HepG2 (cell line): ENCODE measurements around the gene STAT6. TPM values are rescaled to one million over a fixed set of nuclear protein-coding genes. Genes with fewer than 3 reads are reported as not detected.

Experiments
- ETV6 ChIP-seq: sonication (generic); formaldehyde crosslinking; conservative IDR thresholded peaks from 2 replicates; pipeline ENCODE4 v1.4.0; 2020; ENCODE audit warnings: missing genetic modification reagents
- KAT2B ChIP-seq: fragments of 150-350 bp; IDR thresholded peaks from 2 replicates; pipeline ENCODE4 v1.6.1; 2014; ENCODE audit warnings: low read depth, low read length, borderline replicate concordance
- RARA ChIP-seq: IDR thresholded peaks from 2 replicates; pipeline ENCODE4 v1.6.1; 2016; ENCODE audit warnings: missing genetic modification reagents, missing compliant biosample characterization
- YY1 ChIP-seq: IDR thresholded peaks from 2 replicates; pipeline ENCODE4 v1.6.1; 2011; ENCODE audit warnings: low read length, low read depth, moderate library complexity, mild to moderate bottlenecking; ENCODE audit not compliant: insufficient read depth, insufficient replicate concordance
- ZNF33A ChIP-seq: sonication (generic); formaldehyde crosslinking; IDR thresholded peaks from 2 replicates; pipeline ENCODE4 v1.5.1; 2020; ENCODE audit warnings: missing genetic modification reagents, mild to moderate bottlenecking, moderate library complexity, borderline replicate concordance
- ZNF703 ChIP-seq: sonication (generic); formaldehyde crosslinking; IDR thresholded peaks from 2 replicates; pipeline ENCODE4 v1.5.1; 2020; ENCODE audit warnings: missing genetic modification reagents, mild to moderate bottlenecking, moderate library complexity, borderline replicate concordance
- polyA plus RNA-seq, 8 experiments: library from polyadenylated mRNA; depleted of rRNA in 3 of 8; stranded (reverse) in 7 of 8; unstranded in 1 of 8; fragments of >200 nt; fragmentation: Illumina TruSeq in 4 of 8; extraction: Trizol in 4 of 8; gene quantifications; 2 replicates each; pipeline versions ENCODE4 v1.2.1 to v1.2.3, GENCODE V29; 2011 to 2016; ENCODE audit warnings: low read depth in 4 of 8, missing spikeins in 1 of 8, mixed read lengths in 1 of 8; ENCODE audit not compliant: insufficient read depth in 1 of 8
- total RNA-seq, 5 experiments: library from RNA; depleted of rRNA; stranded (reverse); fragments of >200 nt; fragmentation: Illumina TruSeq; extraction: Trizol; gene quantifications; 2 replicates each; pipeline ENCODE4 v1.2.3, GENCODE V29; 2016; ENCODE audit warnings: low read depth in 1 of 5
- TF ChIP-seq, protein P1 (sequence below): sonication (generic); formaldehyde crosslinking; IDR thresholded peaks from 2 replicates; pipeline ENCODE4 v1.4.0; 2020; ENCODE audit warnings: low read depth, missing genetic modification reagents
- TF ChIP-seq, protein P2 (sequence below): sonication (generic); formaldehyde crosslinking; IDR thresholded peaks from 2 replicates; pipeline ENCODE4 v1.4.0; 2020; ENCODE audit warnings: mild to moderate bottlenecking, missing genetic modification reagents
- TF ChIP-seq, protein P3 (sequence below), 2 experiments: sonication (generic) in 1 of 2; formaldehyde crosslinking in 1 of 2; IDR thresholded peaks; 2 replicates each; pipeline versions ENCODE4 v1.4.0 to v1.6.1; 2016 to 2020; ENCODE audit warnings: borderline replicate concordance in 1 of 2, low read depth in 1 of 2, mild to moderate bottlenecking in 1 of 2, missing genetic modification reagents in 1 of 2

Gene STAT6
- total and polyA plus RNA-seq, 2 of the 13 experiments (the other 11 are each of a cell fraction or from before 2014, with no cell fraction given) = 28.0 to 62.2 TPM

DNA sequence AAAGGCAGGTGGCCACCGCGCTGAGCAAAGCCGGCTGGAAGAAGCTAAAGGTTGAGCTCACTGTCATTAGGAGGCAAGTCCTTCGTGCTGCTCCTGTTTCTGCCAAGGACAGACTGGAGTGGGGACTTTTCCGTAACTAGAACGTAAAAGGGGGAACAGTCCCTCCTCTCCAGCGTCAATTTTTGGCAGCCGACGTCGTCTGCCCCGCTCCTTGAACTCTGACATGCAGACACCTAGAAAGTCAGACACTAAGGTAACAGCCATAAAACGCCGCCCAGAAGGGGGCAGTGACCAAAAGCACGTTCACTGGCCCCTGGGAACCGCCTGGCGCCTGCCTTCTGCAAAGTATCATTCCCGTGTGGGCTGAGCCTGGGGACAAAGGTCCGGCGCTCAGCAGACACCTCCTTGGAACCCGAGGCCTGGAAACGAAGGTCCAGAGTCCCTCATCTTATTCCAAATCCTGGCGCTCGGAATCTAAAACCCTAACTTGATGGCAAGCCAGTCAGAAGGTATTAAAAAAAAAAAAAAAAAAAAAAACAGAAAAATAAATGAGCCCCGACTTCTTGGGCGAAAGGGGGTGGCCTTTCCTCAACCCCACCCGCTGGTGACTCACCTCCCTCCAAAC, 16.1 kb upstream of the STAT6 start (continued):
- TF ChIP-seq, protein P1, sequence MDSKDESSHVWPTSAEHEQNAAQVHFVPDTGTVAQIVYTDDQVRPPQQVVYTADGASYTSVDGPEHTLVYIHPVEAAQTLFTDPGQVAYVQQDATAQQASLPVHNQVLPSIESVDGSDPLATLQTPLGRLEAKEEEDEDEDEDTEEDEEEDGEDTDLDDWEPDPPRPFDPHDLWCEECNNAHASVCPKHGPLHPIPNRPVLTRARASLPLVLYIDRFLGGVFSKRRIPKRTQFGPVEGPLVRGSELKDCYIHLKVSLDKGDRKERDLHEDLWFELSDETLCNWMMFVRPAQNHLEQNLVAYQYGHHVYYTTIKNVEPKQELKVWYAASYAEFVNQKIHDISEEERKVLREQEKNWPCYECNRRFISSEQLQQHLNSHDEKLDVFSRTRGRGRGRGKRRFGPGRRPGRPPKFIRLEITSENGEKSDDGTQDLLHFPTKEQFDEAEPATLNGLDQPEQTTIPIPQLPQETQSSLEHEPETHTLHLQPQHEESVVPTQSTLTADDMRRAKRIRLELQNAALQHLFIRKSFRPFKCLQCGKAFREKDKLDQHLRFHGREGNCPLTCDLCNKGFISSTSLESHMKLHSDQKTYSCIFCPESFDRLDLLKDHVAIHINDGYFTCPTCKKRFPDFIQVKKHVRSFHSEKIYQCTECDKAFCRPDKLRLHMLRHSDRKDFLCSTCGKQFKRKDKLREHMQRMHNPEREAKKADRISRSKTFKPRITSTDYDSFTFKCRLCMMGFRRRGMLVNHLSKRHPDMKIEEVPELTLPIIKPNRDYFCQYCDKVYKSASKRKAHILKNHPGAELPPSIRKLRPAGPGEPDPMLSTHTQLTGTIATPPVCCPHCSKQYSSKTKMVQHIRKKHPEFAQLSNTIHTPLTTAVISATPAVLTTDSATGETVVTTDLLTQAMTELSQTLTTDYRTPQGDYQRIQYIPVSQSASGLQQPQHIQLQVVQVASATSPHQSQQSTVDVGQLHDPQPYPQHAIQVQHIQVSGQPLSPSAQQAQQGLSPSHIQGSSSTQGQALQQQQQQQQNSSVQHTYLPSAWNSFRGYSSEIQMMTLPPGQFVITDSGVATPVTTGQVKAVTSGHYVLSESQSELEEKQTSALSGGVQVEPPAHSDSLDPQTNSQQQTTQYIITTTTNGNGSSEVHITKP (CRISPR knock-in tag) = 0 out of 2 replicates have a peak, but pooled peaks have one; percentile 9
- TF ChIP-seq YY1 (no peak), ZNF703 (CRISPR knock-in tag) (no peak), ETV6 (CRISPR knock-in tag) (no peak), RARA (CRISPR knock-in tag) (peak; percentile 68), ZNF33A (CRISPR knock-in tag) (no peak), KAT2B (no peak)
- TF ChIP-seq, protein P2, sequence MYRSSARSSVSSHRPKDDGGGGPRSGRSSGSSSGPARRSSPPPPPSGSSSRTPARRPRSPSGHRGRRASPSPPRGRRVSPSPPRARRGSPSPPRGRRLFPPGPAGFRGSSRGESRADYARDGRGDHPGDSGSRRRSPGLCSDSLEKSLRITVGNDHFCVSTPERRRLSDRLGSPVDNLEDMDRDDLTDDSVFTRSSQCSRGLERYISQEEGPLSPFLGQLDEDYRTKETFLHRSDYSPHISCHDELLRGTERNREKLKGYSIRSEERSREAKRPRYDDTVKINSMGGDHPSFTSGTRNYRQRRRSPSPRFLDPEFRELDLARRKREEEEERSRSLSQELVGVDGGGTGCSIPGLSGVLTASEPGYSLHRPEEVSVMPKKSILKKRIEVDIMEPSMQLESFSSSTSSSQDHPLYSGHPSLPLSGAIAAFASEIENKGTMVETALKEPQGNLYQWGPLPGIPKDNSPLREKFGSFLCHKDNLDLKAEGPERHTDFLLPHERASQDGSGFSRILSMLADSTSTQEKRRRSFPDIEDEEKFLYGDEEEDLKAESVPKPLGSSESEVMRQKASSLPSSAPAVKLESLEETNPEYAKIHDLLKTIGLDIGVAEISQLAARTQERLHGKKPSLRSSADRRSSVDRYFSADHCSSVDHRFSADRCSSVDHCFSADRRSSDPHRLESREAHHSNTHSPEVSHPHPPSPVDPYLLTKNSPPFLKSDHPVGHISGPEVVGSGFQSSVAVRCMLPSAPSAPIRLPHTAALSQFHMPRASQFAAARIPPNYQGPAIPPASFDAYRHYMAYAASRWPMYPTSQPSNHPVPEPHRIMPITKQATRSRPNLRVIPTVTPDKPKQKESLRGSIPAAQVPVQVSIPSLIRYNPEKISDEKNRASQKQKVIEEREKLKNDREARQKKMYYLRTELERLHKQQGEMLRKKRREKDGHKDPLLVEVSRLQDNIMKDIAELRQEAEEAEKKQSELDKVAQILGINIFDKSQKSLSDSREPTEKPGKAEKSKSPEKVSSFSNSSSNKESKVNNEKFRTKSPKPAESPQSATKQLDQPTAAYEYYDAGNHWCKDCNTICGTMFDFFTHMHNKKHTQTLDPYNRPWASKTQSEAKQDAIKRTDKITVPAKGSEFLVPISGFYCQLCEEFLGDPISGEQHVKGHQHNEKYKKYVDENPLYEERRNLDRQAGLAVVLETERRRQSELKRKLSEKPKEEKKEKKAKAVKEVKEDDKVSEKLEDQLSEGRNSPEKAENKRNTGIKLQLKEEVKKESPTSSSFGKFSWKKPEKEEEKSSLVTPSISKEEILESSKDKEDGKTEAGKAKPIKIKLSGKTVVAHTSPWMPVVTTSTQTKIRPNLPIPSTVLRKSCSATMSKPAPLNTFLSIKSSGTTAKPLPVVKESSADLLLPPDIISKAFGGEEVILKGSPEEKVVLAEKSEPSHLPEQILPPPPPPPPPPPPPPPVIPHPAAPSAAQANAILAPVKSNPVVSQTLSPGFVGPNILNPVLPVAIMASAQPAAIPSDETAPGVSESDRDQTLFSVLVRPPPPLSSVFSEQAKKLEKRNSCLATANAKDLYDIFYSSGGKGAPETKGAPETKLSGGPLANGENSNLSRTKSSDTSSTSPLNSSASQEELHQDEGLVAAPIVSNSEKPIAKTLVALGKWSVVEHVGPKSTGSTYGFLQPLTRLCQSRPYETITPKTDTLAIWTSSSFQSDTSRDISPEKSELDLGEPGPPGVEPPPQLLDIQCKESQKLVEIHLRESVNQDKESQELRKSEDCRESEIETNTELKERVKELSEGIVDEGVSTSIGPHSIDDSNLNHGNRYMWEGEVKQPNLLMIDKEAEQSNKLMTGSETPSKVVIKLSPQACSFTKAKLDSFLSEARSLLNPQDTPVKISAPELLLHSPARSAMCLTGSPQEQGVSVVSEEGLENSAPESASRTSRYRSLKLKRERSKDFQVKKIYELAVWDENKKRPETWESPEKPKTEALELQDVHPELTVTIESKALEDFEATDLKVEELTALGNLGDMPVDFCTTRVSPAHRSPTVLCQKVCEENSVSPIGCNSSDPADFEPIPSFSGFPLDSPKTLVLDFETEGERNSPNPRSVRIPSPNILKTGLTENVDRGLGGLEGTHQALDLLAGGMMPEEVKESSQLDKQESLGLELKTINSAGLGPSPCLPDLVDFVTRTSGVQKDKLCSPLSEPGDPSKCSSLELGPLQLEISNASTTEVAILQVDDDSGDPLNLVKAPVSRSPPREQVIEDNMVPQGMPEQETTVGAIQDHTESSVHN (CRISPR knock-in tag) = no peak
- TF ChIP-seq, protein P3, sequence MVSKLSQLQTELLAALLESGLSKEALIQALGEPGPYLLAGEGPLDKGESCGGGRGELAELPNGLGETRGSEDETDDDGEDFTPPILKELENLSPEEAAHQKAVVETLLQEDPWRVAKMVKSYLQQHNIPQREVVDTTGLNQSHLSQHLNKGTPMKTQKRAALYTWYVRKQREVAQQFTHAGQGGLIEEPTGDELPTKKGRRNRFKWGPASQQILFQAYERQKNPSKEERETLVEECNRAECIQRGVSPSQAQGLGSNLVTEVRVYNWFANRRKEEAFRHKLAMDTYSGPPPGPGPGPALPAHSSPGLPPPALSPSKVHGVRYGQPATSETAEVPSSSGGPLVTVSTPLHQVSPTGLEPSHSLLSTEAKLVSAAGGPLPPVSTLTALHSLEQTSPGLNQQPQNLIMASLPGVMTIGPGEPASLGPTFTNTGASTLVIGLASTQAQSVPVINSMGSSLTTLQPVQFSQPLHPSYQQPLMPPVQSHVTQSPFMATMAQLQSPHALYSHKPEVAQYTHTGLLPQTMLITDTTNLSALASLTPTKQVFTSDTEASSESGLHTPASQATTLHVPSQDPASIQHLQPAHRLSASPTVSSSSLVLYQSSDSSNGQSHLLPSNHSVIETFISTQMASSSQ (IDR thresholded peaks at IDR 0.05; ENCODE audit: low read depth) = no peak
- TF ChIP-seq, protein P3 (CRISPR knock-in tag; IDR thresholded peaks at IDR 0.05; ENCODE audit: borderline replicate concordance) = no peak; the same call in 1 of the 2 replicates
